HG02981 (cell line): ENCODE measurements around the gene ZRSR2.
A peak's percentile ranks its signal among the peaks of the same experiment; 100 is the strongest.
"Not testable (repeated sequence)": the region's sequence is repeated elsewhere in the genome, so short reads cannot be mapped to it uniquely, and the experiment has no call there.

Source experiments
- ATAC-seq: cut with Tn5 transposase; IDR thresholded peaks from one replicate; pipeline ENCODE4 v1.9.1; 2021; ENCODE audit warnings: mild to moderate bottlenecking, moderate library complexity; ENCODE audit not compliant: unreplicated experiment

The ZRSR2 gene

GRCh38 chrX:15797707-15798106 is 7.4 kb downstream of the ZRSR2 start:
- no peak for ATAC-seq

- ATAC-seq: no peak
These were observed 14.3 kb downstream of the ZRSR2 start for GRCh38 chrX:15804563-15804962.

- ATAC-seq: no peak
These were observed 18.0 kb downstream of the ZRSR2 start for GRCh38 chrX:15808254-15808653.

- ATAC-seq: no peak
These were observed 22.1 kb downstream of the ZRSR2 start for GRCh38 chrX:15812192-15812938.

GRCh38 chrX:15813416-15813815 is 23.1 kb downstream of the ZRSR2 start:
- ATAC-seq: no peak

GRCh38 chrX:15814771-15815365 is 24.6 kb downstream of the ZRSR2 start:
- no peak for ATAC-seq

- peak; percentile 69 for ATAC-seq
These were observed 25.6 kb downstream of the ZRSR2 start for GRCh38 chrX:15815779-15816437.

- ATAC-seq: no peak
These were observed 26.1 kb downstream of the ZRSR2 start for GRCh38 chrX:15816438-15816809.

GRCh38 chrX:15816886-15817285 is 26.6 kb downstream of the ZRSR2 start:
- no peak for ATAC-seq

- ATAC-seq: no peak
These were observed 30.1 kb downstream of the ZRSR2 start for GRCh38 chrX:15820106-15821073.

GRCh38 chrX:15822922-15823321 is 32.6 kb downstream of the ZRSR2 start:
- no peak for ATAC-seq

GRCh38 chrX:15825936-15826335 is 35.7 kb downstream of the ZRSR2 start:
- no peak for ATAC-seq

- ATAC-seq: no peak
These were observed 38.9 kb downstream of the ZRSR2 start for GRCh38 chrX:15829217-15829616.

GRCh38 chrX:15831347-15831746 is 41.1 kb downstream of the ZRSR2 start:
- ATAC-seq: not testable (repeated sequence)

- ATAC-seq: no peak
These were observed 43.8 kb downstream of the ZRSR2 start for GRCh38 chrX:15834053-15834452.

GRCh38 chrX:15834827-15835595 is 44.7 kb downstream of the ZRSR2 start:
- no peak for ATAC-seq

- no peak for ATAC-seq
These were observed 47.7 kb downstream of the ZRSR2 start for GRCh38 chrX:15838017-15838416.

- no peak for ATAC-seq
These were observed 51.7 kb downstream of the ZRSR2 start for GRCh38 chrX:15841853-15842516.

GRCh38 chrX:15843960-15844359 is 53.7 kb downstream of the ZRSR2 start:
- no peak for ATAC-seq

- ATAC-seq: no peak
These were observed 58.3 kb downstream of the ZRSR2 start for GRCh38 chrX:15848576-15848975.
